SKM-1 treated with dmso at 0.1 percent for 144 hours (cell line): ENCODE results near the gene DCAF10.
"Not testable (repeated sequence)": the region's sequence is repeated elsewhere in the genome, so short reads cannot be mapped to it uniquely, and the experiment has no call there.

ENCODE experiments used
- DNase-seq: peaks from one replicate; lab custom pipeline; 2025; ENCODE audit not compliant: unreplicated experiment; lab: John Stamatoyannopoulos, UW

Gene DCAF10

DNA sequence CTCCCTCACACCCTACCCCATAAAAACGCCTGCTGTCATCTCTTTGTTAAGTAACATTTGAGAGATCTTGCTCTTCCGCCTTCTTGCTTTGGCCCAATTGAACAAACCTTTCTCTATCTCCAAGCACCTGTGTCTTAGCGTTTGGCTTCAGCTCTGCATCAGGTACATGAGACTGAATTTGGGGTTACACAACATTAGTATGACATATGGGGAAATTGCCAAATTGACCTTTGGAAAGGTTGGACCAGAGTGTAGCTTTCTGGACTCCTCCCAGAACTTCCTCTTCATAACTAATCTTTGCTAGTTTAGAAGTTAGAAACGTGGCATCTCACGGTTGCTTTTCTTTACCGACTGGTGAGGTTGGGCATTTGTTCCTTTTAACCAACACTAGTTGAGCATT is 12.3 kb upstream of the DCAF10 start:
- peak; percentile 90 for DNase-seq

- DNase-seq, result no peak
Observed at GRCh38 chr9:37790096-37790495, 10.5 kb upstream of the DCAF10 start.

DNA sequence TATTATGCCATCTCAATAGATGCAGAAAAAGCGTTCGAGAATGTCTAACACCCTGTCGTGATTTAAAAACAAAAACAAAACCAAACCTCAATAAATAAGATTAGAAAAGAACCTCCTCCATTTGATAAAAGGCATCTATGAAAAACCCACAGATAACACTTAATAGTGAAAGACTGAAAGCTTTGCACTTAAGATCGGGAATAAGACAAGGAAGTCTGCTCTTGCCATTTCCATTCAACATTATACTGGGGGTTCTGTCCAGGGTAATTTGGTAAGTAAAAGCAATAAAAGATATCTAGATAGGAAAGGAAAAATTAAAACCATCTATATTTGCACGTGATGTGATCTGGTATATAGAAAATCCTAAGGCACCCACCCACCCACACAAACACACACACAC is 8.5 kb upstream of the DCAF10 start:
- DNase-seq, result no peak

GRCh38 chr9:37796232-37796631 is 4.4 kb upstream of the DCAF10 start:
- DNase-seq, result no peak

DNA sequence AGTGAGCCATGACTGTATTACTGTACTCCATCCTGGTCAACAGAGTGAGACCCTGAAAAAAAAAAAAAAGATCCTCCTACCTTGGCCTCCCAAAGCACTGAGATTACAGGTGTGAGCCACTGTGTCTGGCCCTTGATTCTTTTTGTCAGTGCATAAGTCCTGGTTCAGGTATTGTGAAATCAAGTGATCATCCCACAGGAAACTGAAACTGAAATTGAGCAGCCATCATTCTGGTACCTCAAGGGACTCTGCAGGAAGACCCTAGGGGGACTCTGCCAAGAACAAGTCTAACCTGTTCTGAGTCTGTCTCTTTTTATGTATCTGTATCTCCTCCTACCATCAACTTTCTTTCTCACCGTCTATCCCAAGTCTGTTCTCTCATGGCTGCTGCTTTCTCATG is 1.9 kb upstream of the DCAF10 start:
- no peak for DNase-seq

GRCh38 chr9:37801287-37801850 is 772 bp downstream of the DCAF10 start:
- no peak for DNase-seq

GRCh38 chr9:37801959-37802711 is 1.5 kb downstream of the DCAF10 start:
- DNase-seq, result no peak

DNA sequence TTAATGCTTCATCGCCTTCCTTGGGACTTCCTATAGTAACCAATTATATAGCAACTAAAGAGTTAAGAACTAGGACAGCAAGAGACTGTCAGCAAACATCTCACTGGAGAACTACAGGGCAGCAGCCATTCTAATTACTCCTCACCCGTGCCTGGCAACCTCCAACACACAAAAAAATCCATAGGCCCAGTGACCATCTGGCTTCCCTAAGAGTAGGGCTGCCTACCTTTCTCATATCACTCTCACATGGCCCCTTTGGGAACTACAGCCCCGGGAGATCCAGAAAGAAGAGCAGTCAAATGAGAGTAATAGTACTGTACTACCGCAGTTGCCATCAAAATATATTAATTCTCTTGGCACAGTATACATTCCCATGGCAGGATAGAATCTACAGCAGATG is 5.7 kb downstream of the DCAF10 start:
- no peak for DNase-seq

DNA sequence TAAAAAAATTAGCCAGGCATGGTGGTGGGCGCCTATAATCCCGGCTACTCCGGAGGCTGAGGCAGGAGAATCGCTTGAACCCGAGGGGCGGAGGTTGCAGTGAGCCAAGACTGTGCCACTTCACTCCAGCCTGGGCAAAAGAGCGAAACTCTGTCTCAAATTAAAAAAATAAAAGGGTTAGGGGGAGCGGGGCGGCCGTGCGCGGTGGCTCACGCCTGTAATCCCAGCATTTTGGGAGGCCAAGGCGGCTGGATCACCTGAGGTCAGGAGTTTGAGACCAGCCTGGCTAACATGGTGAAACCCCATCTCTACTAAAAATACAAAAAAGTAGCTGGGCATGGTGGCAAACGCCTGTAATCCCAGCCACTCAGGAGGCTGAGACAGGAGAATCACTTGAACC is 9.1 kb downstream of the DCAF10 start:
- DNase-seq, result not testable (repeated sequence)

- DNase-seq, result no peak
Observed at GRCh38 chr9:37811906-37812476, 11.4 kb downstream of the DCAF10 start.

GRCh38 chr9:37812773-37813379 is 12.3 kb downstream of the DCAF10 start:
- no peak for DNase-seq

GRCh38 chr9:37818849-37819248 is 18.3 kb downstream of the DCAF10 start:
- DNase-seq, result no peak

DNA sequence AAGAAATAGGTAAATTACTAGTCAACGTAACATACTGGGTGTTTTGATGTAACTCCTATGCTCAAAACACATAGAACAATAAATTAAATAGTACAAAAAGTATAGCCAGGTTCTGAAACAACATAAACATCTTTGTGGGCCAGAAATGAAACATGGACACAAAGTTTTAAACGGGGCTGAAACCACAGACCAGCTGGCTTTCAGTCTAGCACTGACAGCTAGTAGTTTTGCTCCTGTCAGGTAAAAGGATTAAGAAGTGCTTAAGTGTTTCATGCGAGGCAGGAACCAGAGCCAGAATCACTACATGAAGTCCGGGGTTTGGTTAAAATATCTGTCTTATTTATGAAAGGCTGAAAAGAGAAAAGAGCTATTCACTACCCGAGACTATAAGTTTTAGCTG is 19.5 kb downstream of the DCAF10 start:
- no peak for DNase-seq

GRCh38 chr9:37825174-37825573 is 24.6 kb downstream of the DCAF10 start:
- DNase-seq, result not testable (repeated sequence)

DNA sequence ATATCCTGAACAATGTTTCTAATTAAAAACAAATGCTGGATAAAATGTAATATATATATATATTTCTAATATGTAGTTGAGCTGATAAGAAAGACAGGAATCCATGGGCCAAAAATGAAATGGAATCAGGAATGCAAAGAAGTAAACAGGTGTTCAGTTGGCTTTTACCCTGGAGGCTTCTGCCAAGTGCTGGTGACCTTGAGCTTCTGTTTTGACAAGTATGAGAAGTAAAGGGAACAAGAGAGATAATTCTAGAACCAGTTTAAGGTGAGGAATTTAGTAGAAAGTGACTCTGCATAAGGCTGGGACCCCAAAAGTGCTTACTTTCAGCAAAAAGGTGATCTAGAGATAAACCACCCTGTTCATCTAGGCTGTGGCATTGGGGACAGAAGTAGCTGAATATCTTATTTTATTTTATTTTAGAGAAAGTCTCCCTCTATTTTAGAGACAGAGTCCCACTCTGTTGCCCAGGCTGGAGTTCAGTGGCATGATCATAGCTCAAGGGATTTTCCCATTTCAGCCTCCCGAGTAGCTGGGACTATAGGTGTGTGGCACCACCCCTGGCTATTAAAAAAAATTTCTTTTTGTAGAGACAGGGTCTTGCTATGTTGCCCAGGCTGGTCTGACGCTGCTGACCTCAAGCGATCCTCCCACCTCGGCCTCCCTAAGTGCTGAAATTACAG is 27.0 kb downstream of the DCAF10 start:
- DNase-seq, result no peak

DNA sequence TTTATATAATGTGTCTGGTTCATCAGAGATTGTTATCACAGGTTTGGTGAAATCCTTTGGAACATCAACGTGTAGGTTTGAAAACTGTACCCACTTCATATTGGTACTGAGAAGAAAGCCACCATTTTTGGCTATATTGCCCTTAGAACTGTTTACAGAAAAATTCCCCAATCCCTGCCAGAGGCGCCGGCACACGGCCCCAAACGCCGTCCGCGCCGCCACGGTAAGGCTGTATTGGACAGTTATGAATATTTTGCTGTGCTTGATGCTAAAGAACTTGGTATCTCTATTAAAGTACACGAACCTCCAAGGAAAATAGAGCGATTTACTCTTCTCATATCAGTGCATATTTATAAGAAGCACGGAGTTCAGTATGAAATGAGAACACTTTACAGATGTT is 35.2 kb downstream of the DCAF10 start:
- no peak for DNase-seq

GRCh38 chr9:37836386-37836785 is 35.8 kb downstream of the DCAF10 start:
- DNase-seq, result no peak

DNA sequence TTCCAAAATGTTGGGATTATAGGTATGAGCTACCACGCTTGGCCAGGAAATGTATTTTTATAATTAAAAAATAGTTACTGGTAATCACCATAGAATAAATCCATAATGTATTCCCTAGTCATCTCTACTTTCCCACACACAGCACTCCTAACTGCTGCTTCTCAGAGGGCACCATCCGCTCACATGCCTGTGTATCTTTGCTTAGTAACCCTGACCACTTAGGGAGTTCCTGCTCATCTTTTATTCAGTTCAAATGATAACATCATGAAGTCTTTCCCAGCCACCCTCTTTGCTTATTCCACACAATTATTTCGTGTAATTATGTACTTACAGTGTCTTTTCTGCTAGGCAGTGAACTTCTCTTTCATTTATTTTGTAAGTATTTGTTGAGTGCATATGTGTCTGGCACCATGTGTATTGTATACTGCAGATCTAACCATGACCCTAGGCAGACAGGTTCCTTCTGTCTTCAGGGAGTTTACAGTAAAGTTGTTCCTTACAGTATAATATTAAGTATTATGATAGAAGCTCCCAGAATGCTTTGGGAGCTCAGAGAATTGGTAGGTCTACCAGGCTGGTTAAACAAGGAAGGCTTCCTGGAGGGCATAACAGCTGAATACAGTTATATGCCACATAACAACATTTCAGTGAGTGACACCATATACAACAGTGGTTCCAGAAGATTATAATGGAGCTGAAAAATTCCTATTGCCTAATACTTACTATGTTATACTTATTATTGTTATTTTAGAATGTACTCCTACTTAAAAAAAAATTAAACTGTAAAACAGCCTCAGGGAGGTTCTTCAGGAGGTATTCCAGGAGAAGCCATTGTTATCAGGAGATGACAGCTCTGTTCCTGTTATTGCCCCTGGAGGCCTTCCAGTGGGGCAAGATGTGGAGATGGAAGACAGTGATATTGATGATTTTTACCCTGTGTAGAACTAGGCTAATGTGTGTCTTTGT is 39.2 kb downstream of the DCAF10 start:
- DNase-seq, result no peak

DNA sequence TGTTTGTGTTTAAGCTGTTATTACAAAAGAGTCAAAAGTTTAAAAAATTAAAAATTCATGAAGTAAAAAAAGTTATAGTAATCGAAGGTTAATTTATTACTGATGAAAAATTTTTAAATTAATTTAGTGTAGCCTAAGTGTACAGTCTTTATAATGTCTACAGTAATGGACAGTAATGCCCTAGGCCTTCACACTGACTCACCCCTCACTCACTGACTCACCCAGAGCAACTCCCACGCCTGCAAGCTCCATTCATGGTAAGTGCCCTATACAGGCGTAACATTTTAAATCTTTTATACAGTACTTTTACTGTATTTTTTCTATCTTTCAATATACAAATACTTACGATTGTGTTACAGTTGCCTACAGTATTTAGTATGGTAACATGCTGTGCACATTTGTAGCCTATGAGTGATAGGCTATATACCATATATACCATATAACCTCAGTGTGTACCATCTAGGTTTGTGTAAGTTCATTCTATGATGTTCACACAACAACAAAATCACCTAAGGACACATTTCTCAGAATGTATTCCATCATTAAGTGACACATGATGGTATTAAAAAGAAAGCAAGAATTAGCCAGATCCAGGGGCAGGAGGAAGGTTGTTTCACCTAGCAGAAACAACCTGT is 40.1 kb downstream of the DCAF10 start:
- DNase-seq, result no peak

DNA sequence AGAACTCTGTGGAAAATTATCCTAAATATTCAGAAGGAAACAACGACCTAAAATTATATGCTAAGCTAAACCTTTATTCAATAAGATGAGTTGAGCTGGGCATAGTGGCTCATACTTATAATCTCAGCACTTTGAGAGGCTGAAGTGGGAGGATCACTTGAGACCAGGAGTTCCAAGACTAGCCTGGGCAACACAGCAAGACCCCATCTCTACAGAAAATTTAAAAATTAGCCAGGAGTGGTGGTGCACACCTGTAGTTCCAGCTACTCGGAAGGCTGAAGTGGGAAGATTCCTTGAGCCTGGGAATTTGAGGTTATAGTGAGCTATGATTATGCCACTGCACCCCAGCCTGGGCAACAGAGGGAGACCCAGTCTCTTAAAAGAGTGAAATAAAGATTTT is 51.6 kb downstream of the DCAF10 start:
- no peak for DNase-seq
